Mammary epithelial cell (primary cell): Measurements from ENCODE around the gene C3.
"Not testable (repeated sequence)": the region's sequence is repeated elsewhere in the genome, so short reads cannot be mapped to it uniquely, and the experiment has no call there.

Experiments used
- EZH2 ChIP-seq: IDR thresholded peaks from 2 replicates; pipeline ENCODE4 v1.6.1; 2012; ENCODE audit warnings: low read length, inconsistent platforms, borderline replicate concordance
- TF ChIP-seq, protein P1 (sequence below), 2 donors: IDR thresholded peaks in 1 of 2; conservative IDR thresholded peaks in 1 of 2; 2 replicates each; pipeline ENCODE4 v1.5.1; 2011 to 2012; ENCODE audit warnings: inconsistent platforms in 2 of 2, low read length in 2 of 2, mild to moderate bottlenecking in 2 of 2, control low read depth in 1 of 2, low read depth in 1 of 2; ENCODE audit not compliant: insufficient read depth in 1 of 2; ENCODE audit errors: extremely low read depth in 1 of 2

DNA sequence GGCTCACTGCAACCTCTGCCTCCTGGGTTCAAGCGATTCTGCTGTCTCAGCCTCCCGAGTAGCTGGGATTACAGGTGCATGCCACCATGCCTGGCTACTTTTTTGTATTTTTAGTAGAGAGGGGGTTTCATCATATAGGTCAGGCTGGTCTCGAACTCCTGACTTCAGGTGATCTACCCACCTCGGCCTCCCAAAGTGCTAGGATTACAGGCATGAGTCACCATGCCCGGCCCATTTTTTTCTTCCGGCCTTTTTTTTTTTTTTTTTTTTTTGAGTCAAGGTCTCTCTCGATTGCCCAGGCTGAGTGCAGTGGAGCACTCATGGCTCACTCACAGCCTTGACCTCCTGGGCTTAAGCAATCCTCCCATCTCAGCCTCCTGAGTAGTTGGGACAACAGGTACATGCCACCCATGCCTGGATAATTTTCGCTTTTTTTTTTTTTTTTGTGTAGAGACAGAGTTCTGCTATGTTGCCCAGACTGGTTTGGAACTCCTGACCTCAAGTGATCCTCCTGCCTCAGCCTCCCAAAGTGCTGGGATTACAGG lies 41.9 kb upstream of the C3 start:
- TF ChIP-seq, protein P1, sequence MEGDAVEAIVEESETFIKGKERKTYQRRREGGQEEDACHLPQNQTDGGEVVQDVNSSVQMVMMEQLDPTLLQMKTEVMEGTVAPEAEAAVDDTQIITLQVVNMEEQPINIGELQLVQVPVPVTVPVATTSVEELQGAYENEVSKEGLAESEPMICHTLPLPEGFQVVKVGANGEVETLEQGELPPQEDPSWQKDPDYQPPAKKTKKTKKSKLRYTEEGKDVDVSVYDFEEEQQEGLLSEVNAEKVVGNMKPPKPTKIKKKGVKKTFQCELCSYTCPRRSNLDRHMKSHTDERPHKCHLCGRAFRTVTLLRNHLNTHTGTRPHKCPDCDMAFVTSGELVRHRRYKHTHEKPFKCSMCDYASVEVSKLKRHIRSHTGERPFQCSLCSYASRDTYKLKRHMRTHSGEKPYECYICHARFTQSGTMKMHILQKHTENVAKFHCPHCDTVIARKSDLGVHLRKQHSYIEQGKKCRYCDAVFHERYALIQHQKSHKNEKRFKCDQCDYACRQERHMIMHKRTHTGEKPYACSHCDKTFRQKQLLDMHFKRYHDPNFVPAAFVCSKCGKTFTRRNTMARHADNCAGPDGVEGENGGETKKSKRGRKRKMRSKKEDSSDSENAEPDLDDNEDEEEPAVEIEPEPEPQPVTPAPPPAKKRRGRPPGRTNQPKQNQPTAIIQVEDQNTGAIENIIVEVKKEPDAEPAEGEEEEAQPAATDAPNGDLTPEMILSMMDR (conservative IDR thresholded peaks at IDR 0.05 in 1 of 2, IDR thresholded peaks at IDR 0.05 in 1 of 2; ENCODE audit: extremely low read depth in 1 of 2, insufficient read depth in 1 of 2, low read depth in 1 of 2, low read length in 2 of 2) = not testable (repeated sequence)
- not testable (repeated sequence) for TF ChIP-seq EZH2
